Dermis blood vessel endothelial cell (primary cell): Measurements from ENCODE around the gene GNG2. TPM values are rescaled to one million over a fixed set of nuclear protein-coding genes. Genes with fewer than 3 reads are reported as not detected.

Experiments used
- DNase-seq: peaks from one replicate; pipeline ENCODE4 v3.0.0; 2010
- total RNA-seq: library from RNA; depleted of rRNA; stranded (reverse); fragments of >200 nt; gene quantifications from 2 replicates; pipeline ENCODE4 v1.2.3, GENCODE V29; 2014

The GNG2 gene
- total RNA-seq, 1 donor from 2014 or later, result 2.9 TPM

DNA sequence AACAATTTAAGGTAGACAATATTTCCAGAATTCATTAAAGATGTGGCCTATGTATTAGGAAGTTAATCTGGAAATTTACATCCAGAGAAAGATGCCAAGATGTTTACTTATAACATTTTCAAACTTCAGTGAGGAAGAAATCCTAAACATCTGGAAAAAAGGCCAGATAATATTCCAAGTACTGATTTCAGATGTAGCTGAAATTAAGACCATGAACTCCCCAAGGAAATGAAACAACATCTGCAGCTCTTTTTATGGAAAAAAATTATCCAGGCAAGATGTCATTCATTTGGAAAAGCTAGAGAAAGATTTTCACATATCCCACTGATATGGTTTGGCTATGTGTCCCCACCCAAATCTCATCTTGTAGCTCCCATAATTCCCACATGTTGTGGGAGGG is 35.0 kb downstream of the GNG2 start:
- DNase-seq, result no peak

GRCh38 chr14:51897791-51898355 is 37.5 kb downstream of the GNG2 start:
- DNase-seq, result no peak

DNA sequence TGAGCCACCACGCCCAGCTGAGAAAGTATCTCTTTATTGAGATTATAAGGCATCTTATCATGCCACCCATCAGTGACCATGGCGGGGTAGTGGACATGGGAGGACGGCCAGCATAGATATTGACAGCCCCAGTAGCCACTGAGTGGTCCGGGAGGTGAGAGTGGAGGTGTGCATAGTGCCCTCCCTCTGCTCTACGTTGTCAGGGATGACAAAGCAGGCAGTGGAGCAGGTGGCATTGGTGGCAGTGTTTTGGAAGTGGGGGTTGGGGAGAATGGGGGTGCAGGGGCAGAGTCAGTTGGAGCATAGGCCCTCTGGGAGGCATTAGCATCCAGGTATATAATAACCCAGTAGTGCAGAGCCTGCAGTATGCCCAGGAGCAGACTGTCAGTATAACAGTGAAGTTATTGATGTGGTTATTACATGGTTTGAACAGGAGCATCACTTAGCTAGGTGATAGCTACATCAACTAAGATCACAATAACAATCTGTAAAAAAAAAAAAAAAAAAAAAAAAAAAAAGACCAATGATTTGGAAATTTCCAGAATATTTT is 41.1 kb downstream of the GNG2 start:
- DNase-seq, result no peak

- peak; percentile 92 for DNase-seq
Observed at GRCh38 chr14:51905656-51906121, 45.3 kb downstream of the GNG2 start.

DNA sequence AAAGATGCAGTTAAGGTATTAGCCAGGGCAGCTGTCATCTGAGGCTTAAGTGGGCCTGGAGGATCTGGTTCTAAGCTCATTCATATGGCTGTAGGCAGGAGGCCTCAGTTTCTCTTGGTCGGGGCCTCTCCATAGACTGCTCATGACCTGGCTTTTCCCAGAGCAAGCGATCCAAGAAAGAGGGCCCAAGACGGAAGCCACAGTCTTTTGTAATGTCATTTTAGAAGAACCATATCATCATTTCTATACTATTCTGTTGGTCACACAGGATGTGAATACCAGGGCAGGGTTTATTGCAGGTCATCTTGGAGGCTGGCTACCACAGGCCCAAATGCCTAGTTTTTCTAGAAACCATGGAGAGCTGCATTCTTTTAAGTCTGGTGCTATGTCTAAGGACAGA is 47.7 kb downstream of the GNG2 start:
- DNase-seq, result no peak

- no peak for DNase-seq
Observed at GRCh38 chr14:51912112-51912786, 51.8 kb downstream of the GNG2 start.

- no peak for DNase-seq
Observed at GRCh38 chr14:51914310-51914709, 53.9 kb downstream of the GNG2 start.

DNA sequence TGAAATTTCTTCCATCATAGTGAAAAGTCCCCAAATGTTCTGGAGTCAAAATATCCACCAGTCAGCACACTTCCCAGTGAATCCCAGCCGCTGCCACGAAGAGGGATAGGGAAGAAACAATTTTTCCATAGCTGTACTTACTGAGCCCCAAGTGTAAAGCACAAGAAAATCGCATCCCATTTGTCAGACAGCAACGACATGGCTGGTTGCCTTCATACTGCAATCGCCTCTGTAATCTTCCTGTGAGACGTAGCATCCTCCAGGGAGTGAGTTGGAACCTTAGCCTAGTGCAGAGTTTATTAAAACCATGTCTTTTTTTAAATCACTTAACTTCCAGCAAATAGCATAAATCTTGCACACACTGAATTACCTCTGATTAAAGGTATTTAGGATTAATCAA is 56.8 kb downstream of the GNG2 start:
- no peak for DNase-seq

- no peak for DNase-seq
Observed at GRCh38 chr14:51921026-51921425, 60.6 kb downstream of the GNG2 start.

GRCh38 chr14:51922624-51923023 is 62.2 kb downstream of the GNG2 start:
- peak; percentile 7 for DNase-seq

GRCh38 chr14:51924600-51924999 is 64.2 kb downstream of the GNG2 start:
- no peak for DNase-seq

GRCh38 chr14:51925980-51926379 is 65.6 kb downstream of the GNG2 start:
- no peak for DNase-seq

DNA sequence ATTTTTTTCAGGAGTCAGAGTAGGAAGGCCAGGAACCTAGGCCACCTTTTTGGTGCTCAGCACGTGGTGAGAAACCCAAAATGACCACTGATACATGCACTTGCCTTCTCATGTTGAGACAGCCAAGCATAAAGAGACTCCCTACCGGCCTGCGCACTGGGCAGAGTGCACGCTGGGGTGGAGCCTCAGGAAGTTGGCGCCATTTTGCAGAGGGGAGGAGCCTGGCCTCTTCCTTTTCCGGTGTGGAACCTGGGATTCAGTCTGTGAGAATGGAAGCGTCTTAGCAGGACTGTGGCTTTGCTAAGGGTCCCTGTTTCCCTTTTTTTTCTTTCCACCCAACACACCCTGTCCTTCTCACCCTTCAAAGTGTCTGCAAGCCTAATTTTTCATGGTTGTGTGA is 66.0 kb downstream of the GNG2 start:
- DNase-seq, result no peak

- DNase-seq, result no peak
Observed at GRCh38 chr14:51928568-51928967, 68.2 kb downstream of the GNG2 start.

DNA sequence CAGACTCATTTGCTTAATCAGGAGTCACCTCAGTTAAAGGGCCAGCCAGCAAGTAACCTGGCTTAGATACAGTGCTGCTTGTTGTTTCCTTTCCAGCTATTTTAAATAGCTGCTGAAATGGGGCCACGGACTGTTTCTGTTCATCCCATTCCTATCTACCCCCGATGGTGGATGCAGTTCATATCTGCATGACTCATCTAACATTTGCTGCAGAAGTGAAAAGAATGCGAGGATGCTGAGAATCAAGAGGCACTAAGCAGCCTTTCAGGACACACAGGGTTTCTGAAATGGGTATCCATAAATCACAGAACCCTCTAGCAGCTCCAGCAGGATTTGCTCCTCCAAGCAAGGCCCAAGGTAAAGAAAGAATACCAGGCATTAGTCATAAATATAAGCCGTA is 68.8 kb downstream of the GNG2 start:
- peak; percentile 17 for DNase-seq

- peak; percentile 61 for DNase-seq
Observed at GRCh38 chr14:51929910-51930682, 69.7 kb downstream of the GNG2 start.

DNA sequence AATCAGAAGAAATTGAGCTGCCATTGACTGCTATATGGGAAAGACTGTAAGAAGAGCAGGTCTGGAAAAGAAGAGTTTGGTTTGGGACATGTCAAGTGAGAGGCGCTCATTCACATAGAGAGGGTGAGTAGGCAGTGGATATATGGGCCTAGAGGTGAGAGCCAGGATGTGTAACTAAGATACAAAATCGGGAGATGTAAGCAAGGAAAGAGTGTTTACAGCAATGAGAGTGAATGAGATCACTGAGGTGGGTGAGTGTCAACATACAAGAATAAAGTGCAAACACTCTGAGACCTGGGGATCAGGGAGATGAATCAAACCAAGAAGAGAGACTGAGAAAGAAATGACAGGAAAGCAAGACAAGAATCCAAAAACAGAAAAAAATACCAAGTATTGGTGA is 70.9 kb downstream of the GNG2 start:
- DNase-seq, result no peak

GRCh38 chr14:51933191-51933590 is 72.8 kb downstream of the GNG2 start:
- DNase-seq, result no peak

DNA sequence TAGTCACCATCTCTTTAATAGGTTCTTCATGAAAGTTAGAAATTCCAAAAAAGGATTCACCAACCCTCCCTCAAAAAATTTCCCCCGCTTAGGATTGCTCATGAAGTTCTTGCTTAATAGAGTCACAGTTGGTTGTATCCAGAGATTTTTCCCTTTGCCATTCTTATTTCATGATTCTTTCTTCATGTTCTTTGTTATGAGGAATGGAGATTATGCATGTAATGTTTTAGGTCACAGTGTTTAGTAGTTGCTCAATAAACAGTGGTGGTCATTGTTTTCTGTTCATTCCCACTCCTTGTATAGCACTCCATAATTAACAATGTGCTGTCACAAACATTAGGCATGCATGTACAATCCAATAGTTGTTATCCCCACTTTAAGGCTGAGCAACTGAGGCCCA is 77.7 kb downstream of the GNG2 start:
- no peak for DNase-seq

GRCh38 chr14:51938821-51939220 is 78.4 kb downstream of the GNG2 start:
- DNase-seq, result no peak

GRCh38 chr14:51939226-51939625 is 78.8 kb downstream of the GNG2 start:
- no peak for DNase-seq

DNA sequence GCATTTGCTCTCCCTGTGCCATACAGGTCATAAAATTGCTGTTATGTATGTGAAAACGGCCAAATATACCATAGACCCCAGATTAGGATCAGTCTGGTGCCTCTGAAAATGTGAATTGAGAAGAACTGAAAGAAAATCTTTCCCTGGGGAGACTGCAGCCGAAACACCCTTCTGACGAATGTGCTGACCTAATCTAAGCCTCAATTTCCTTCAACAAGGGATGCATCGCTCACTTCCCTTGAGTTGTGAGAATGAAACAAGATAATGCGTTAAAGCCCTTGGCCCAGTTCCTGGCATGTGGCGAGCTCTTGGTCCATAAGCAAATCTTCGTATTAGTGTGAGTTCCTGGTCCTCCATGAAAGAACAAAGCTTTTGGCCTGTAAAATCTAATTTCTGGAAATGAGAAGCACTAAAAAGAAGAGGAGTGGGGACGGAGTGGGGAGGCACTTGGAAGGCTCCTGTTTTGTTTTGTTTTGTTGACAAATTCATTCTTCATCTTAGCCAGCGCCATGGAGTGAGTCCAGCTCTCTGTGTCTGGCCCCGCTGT is 79.4 kb downstream of the GNG2 start:
- peak; percentile 13 for DNase-seq

GRCh38 chr14:51942971-51943370 is 82.6 kb downstream of the GNG2 start:
- no peak for DNase-seq
